GM19463 (cell line): ENCODE measurements around the gene ACADSB.

Source experiments
- ATAC-seq: cut with Tn5 transposase; IDR thresholded peaks from one replicate; pipeline ENCODE4 v1.9.1; 2021; ENCODE audit warnings: mild to moderate bottlenecking, moderate library complexity; ENCODE audit not compliant: unreplicated experiment

Gene ACADSB

GRCh38 chr10:123038782-123039631 lies 30.2 kb downstream of the ACADSB start:
- peak; percentile 66 for ATAC-seq

- ATAC-seq, result no peak
These were observed 30.8 kb downstream of the ACADSB start for GRCh38 chr10:123039632-123039930.

- ATAC-seq, result no peak
These were observed 34.1 kb downstream of the ACADSB start for GRCh38 chr10:123042708-123043408.

- ATAC-seq, result peak; percentile 65
These were observed 34.7 kb downstream of the ACADSB start for GRCh38 chr10:123043409-123043925.

GRCh38 chr10:123044391-123044790 lies 35.6 kb downstream of the ACADSB start:
- no peak for ATAC-seq

- no peak for ATAC-seq
These were observed 37.3 kb downstream of the ACADSB start for GRCh38 chr10:123045961-123046731.

GRCh38 chr10:123057968-123058367 lies 49.2 kb downstream of the ACADSB start:
- ATAC-seq, result no peak

- no peak for ATAC-seq
These were observed 53.1 kb downstream of the ACADSB start for GRCh38 chr10:123061865-123062264.

GRCh38 chr10:123062726-123063125 lies 53.9 kb downstream of the ACADSB start:
- ATAC-seq, result no peak

GRCh38 chr10:123068087-123068853 lies 59.5 kb downstream of the ACADSB start:
- no peak for ATAC-seq

GRCh38 chr10:123069246-123069986 lies 60.6 kb downstream of the ACADSB start:
- no peak for ATAC-seq

- ATAC-seq, result no peak
These were observed 64.4 kb downstream of the ACADSB start for GRCh38 chr10:123073187-123073586.

- no peak for ATAC-seq
These were observed 65.4 kb downstream of the ACADSB start for GRCh38 chr10:123074215-123074614.

- ATAC-seq, result no peak
These were observed 73.1 kb downstream of the ACADSB start for GRCh38 chr10:123081896-123082295.

GRCh38 chr10:123083811-123084210 lies 75.0 kb downstream of the ACADSB start:
- ATAC-seq, result no peak

GRCh38 chr10:123086281-123086680 lies 77.5 kb downstream of the ACADSB start:
- ATAC-seq, result no peak

GRCh38 chr10:123087348-123087747 lies 78.5 kb downstream of the ACADSB start:
- ATAC-seq, result no peak

GRCh38 chr10:123087786-123088185 lies 79.0 kb downstream of the ACADSB start:
- no peak for ATAC-seq

GRCh38 chr10:123092635-123093414 lies 84.0 kb downstream of the ACADSB start:
- ATAC-seq, result no peak
